ENCODE measurements around the gene MEGF8.
"Not testable (repeated sequence)": the region's sequence is repeated elsewhere in the genome, so short reads cannot be mapped to it uniquely, and the experiment has no call there.

MEGF8 gene

GRCh38 chr19:42327381-42327780, 1.9 kb downstream of the MEGF8 start:
- no peak for TF ChIP-seq CTCF (IDR thresholded peaks at IDR 0.05; ENCODE audit: borderline replicate concordance, control extremely low read depth, extremely low read depth, insufficient read depth, missing control alignments)
- in situ Hi-C loops (cut with MboI; ENCODE audit: low sequenced_read_pairs, unreplicated experiment), result no loop called here
- DNase-seq (ENCODE audit: low spot score), result no peak

- in situ Hi-C loops (cut with MboI; ENCODE audit: low sequenced_read_pairs, unreplicated experiment), result no loop called here
- TF ChIP-seq CTCF (IDR thresholded peaks at IDR 0.05; ENCODE audit: borderline replicate concordance, control extremely low read depth, extremely low read depth, insufficient read depth, missing control alignments), result no peak
- no peak for DNase-seq (ENCODE audit: low spot score)
These were observed 2.7 kb downstream of the MEGF8 start for GRCh38 chr19:42328106-42328505.

- DNase-seq (ENCODE audit: low spot score), result no peak
- in situ Hi-C loops (cut with MboI; ENCODE audit: low sequenced_read_pairs, unreplicated experiment), result no loop called here
- TF ChIP-seq CTCF (IDR thresholded peaks at IDR 0.05; ENCODE audit: borderline replicate concordance, control extremely low read depth, extremely low read depth, insufficient read depth, missing control alignments), result no peak
These were observed 3.4 kb downstream of the MEGF8 start for GRCh38 chr19:42328854-42329253.

GRCh38 chr19:42330241-42330711, 4.8 kb downstream of the MEGF8 start:
- in situ Hi-C loops (cut with MboI; ENCODE audit: low sequenced_read_pairs, unreplicated experiment), result no loop called here
- no peak for DNase-seq (ENCODE audit: low spot score)
- TF ChIP-seq CTCF (IDR thresholded peaks at IDR 0.05; ENCODE audit: borderline replicate concordance, control extremely low read depth, extremely low read depth, insufficient read depth, missing control alignments), result no peak

- in situ Hi-C loops (cut with MboI; ENCODE audit: low sequenced_read_pairs, unreplicated experiment); DNase-seq (ENCODE audit: low spot score): not testable (repeated sequence)
These were observed 5.9 kb downstream of the MEGF8 start for GRCh38 chr19:42331333-42331732.

GRCh38 chr19:42332059-42332458, 6.6 kb downstream of the MEGF8 start:
- in situ Hi-C loops (cut with MboI; ENCODE audit: low sequenced_read_pairs, unreplicated experiment), result no loop called here
- TF ChIP-seq CTCF (IDR thresholded peaks at IDR 0.05; ENCODE audit: borderline replicate concordance, control extremely low read depth, extremely low read depth, insufficient read depth, missing control alignments), result no peak
- DNase-seq (ENCODE audit: low spot score), result no peak

- in situ Hi-C loops (cut with MboI; ENCODE audit: low sequenced_read_pairs, unreplicated experiment), result no loop called here
- TF ChIP-seq CTCF (IDR thresholded peaks at IDR 0.05; ENCODE audit: borderline replicate concordance, control extremely low read depth, extremely low read depth, insufficient read depth, missing control alignments), result no peak
- no peak for DNase-seq (ENCODE audit: low spot score)
These were observed 7.6 kb downstream of the MEGF8 start for GRCh38 chr19:42333018-42333417.
